ENCODE measurements around the gene IL20RA. TPM values are rescaled to one million over a fixed set of nuclear protein-coding genes. Genes with fewer than 3 reads are reported as not detected.
"Not testable (repeated sequence)": the region's sequence is repeated elsewhere in the genome, so short reads cannot be mapped to it uniquely, and the experiment has no call there.

Gene IL20RA
- total RNA-seq, 2 experiments from 2014 or later: not detected

GRCh38 chr6:136977075-136977474, 67.7 kb downstream of the IL20RA start:
- peaks cover 9% of the 10 kb centered on the region for H3K27me3 Mint-ChIP-seq
- H3K4me3 Mint-ChIP-seq: no peak overlapping the region
- H3K4me1 Mint-ChIP-seq (ENCODE audit: low read depth): no peaks in the 10 kb centered on the region
- no peaks in the 10 kb centered on the region for H3K9me3 Mint-ChIP-seq
- DNase-seq (no peak), ATAC-seq (no peak)
- POLR2A ChIA-PET: no interaction called here
- H3K36me3 Mint-ChIP-seq (ENCODE audit: low read depth): no peaks in the 10 kb centered on the region
- CTCF ChIA-PET: no interaction called here
- H3K27ac Mint-ChIP-seq: no peak overlapping the region
- intact Hi-C loops (cut with micrococcal nuclease): no loop called here
- no peak for TF ChIP-seq CTCF (IDR thresholded peaks at IDR 0.05)

- CTCF ChIA-PET: no interaction called here
These were observed 69.6 kb downstream of the IL20RA start for GRCh38 chr6:136975089-136975715.

GRCh38 chr6:136973781-136974180, 71.0 kb downstream of the IL20RA start:
- ATAC-seq; POLR2A ChIA-PET; H3K4me1 Mint-ChIP-seq (ENCODE audit: low read depth); H3K27ac Mint-ChIP-seq; H3K36me3 Mint-ChIP-seq (ENCODE audit: low read depth); H3K27me3 Mint-ChIP-seq; H3K4me3 Mint-ChIP-seq; H3K9me3 Mint-ChIP-seq; intact Hi-C loops (cut with micrococcal nuclease); DNase-seq: not testable (repeated sequence)
- CTCF ChIA-PET: interaction anchor here (1.3 kb wide), 1 partner anchor 41 kb away, joined by 4 read pairs; no protein-coding TSS in a partner anchor

More at GRCh38 chr6:136975089-136975715, 69.6 kb downstream of the IL20RA start:
- ATAC-seq: no peak
- DNase-seq: no peak
- no peaks in the 10 kb centered on the region for H3K36me3 Mint-ChIP-seq (ENCODE audit: low read depth)
- H3K27ac Mint-ChIP-seq: no peak overlapping the region
- H3K9me3 Mint-ChIP-seq: no peaks in the 10 kb centered on the region
- TF ChIP-seq CTCF (IDR thresholded peaks at IDR 0.05): no peak
- peaks cover 8% of the 10 kb centered on the region for H3K27me3 Mint-ChIP-seq
- intact Hi-C loops (cut with micrococcal nuclease): no loop called here
- POLR2A ChIA-PET: no interaction called here
- no peaks in the 10 kb centered on the region for H3K4me1 Mint-ChIP-seq (ENCODE audit: low read depth)
- no peak overlapping the region for H3K4me3 Mint-ChIP-seq

GRCh38 chr6:136971609-136972008, 73.2 kb downstream of the IL20RA start:
- intact Hi-C loops (cut with micrococcal nuclease): no loop called here
- no peaks in the 10 kb centered on the region for H3K9me3 Mint-ChIP-seq
- ChIA-PET POLR2A (no interaction called here), CTCF (interaction anchor here (1.0 to 1.5 kb wide), 2 partner anchors 126 to 343 kb away, joined by 3 to 5 read pairs; no protein-coding TSS in a partner anchor)
- peaks cover 3% of the 10 kb centered on the region for H3K4me1 Mint-ChIP-seq (ENCODE audit: low read depth)
- H3K36me3 Mint-ChIP-seq (ENCODE audit: low read depth): no peaks in the 10 kb centered on the region
- no peak overlapping the region for H3K27ac Mint-ChIP-seq
- no peak for ATAC-seq
- H3K4me3 Mint-ChIP-seq: no peak overlapping the region
- no peak for DNase-seq
- no peak for TF ChIP-seq CTCF (IDR thresholded peaks at IDR 0.05)
- peaks cover 18% of the 10 kb centered on the region for H3K27me3 Mint-ChIP-seq

GRCh38 chr6:136969930-136970329, 74.8 kb downstream of the IL20RA start:
- H3K27me3 Mint-ChIP-seq: peaks cover 18% of the 10 kb centered on the region
- H3K36me3 Mint-ChIP-seq (ENCODE audit: low read depth): no peaks in the 10 kb centered on the region
- H3K9me3 Mint-ChIP-seq: no peaks in the 10 kb centered on the region
- ATAC-seq: no peak
- intact Hi-C loops (cut with micrococcal nuclease): no loop called here
- no peak overlapping the region for H3K27ac Mint-ChIP-seq
- CTCF ChIA-PET: interaction anchor here (1.4 kb wide), 1 partner anchor 15 kb away, joined by 3 read pairs; no protein-coding TSS in a partner anchor
- no peak for DNase-seq
- POLR2A ChIA-PET: no interaction called here
- TF ChIP-seq CTCF (IDR thresholded peaks at IDR 0.05): no peak
- no peak overlapping the region for H3K4me3 Mint-ChIP-seq
- H3K4me1 Mint-ChIP-seq (ENCODE audit: low read depth): peaks cover 3% of the 10 kb centered on the region

Data from activated CD8-positive, alpha-beta T cell treated with anti-CD3 and anti-CD28 coated beads for 36 hours (primary cell).